Activated CD4-positive, alpha-beta T cell treated with anti-CD3 and anti-CD28 coated beads for 4 hours (primary cell): Measurements from ENCODE around the gene VDAC1.
"Not testable (repeated sequence)": the region's sequence is repeated elsewhere in the genome, so short reads cannot be mapped to it uniquely, and the experiment has no call there.

Experiments
- DNase-seq, 2 donors: peaks; one replicate each; pipeline ENCODE4 v3.0.0-alpha.2; 2020

VDAC1 gene, protein sequence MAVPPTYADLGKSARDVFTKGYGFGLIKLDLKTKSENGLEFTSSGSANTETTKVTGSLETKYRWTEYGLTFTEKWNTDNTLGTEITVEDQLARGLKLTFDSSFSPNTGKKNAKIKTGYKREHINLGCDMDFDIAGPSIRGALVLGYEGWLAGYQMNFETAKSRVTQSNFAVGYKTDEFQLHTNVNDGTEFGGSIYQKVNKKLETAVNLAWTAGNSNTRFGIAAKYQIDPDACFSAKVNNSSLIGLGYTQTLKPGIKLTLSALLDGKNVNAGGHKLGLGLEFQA

GRCh38 chr5:134004626-134005416 is at the start of gene VDAC1:
VDAC1 (minus strand) TSS chr5:134004975; CDS start chr5:133993012, 11,963 bp downstream.
- peak; percentile 73 to 83 for DNase-seq

GRCh38 chr5:134053840-134054338 is 49.1 kb upstream of the VDAC1 start:
- DNase-seq = no peak

GRCh38 chr5:134053314-134053839 is 48.6 kb upstream of the VDAC1 start:
- DNase-seq = no peak

DNA sequence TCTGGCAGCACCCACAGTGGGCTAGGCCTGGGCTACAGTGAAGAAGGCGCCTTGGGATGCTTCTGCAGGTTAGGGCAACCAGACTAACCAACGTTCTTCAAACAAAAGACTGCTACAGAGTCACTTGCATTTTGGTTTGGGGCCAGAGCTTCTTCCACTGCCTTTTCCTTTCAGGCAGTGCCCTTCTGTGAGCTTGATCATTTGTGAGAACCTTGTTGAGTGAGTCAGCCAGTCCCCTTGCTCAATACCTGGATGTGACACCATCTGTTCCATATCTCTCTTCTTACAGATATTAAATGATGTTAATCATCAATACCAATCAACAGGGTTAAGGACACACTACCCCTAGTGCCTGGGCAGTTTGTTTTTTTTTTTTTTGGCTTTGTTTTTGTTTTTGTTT is 46.5 kb upstream of the VDAC1 start:
- no peak for DNase-seq

DNA sequence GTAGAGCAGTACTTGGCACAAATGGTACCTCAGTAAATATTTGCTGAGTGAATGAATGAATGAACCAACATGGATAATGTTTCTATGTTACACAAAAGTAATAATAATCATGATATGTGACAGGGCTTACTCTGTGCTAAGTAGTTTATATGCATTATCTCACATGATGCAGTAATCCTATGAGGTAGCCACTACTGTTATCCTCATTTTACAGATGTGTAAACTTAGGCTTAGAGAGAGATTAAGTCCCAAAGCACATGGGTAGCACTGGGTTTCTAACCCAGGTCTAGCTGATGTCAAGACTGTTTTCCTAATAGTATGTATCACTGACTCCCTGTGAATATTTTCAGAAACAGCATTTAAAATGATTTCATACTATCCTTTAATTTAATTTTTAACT is 44.1 kb upstream of the VDAC1 start:
- no peak for DNase-seq

GRCh38 chr5:134047687-134048056 is 42.9 kb upstream of the VDAC1 start:
- no peak for DNase-seq

GRCh38 chr5:134046801-134047686 is 42.3 kb upstream of the VDAC1 start:
- no peak for DNase-seq

DNA sequence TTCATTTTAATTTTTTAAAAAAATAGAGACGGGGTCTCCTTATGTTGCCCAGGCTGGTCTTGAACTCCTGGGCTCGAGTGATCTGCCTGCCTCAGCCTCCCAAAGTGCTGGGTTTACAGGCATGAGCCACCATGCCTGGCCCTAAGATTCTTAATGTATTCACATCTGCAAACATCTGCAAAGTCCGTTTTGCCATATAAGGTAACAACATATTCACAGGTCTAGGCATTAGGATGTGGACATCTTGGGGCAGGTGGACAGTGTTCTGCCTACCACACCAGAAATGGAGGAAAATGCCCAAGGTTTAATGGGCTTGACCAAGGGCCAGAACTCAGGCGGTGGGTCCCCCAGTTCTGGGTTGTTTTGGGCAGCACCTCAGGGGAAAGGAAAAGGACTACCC is 41.6 kb upstream of the VDAC1 start:
- DNase-seq = no peak

- no peak for DNase-seq
Observed at GRCh38 chr5:134043793-134044792, 39.3 kb upstream of the VDAC1 start.

DNA sequence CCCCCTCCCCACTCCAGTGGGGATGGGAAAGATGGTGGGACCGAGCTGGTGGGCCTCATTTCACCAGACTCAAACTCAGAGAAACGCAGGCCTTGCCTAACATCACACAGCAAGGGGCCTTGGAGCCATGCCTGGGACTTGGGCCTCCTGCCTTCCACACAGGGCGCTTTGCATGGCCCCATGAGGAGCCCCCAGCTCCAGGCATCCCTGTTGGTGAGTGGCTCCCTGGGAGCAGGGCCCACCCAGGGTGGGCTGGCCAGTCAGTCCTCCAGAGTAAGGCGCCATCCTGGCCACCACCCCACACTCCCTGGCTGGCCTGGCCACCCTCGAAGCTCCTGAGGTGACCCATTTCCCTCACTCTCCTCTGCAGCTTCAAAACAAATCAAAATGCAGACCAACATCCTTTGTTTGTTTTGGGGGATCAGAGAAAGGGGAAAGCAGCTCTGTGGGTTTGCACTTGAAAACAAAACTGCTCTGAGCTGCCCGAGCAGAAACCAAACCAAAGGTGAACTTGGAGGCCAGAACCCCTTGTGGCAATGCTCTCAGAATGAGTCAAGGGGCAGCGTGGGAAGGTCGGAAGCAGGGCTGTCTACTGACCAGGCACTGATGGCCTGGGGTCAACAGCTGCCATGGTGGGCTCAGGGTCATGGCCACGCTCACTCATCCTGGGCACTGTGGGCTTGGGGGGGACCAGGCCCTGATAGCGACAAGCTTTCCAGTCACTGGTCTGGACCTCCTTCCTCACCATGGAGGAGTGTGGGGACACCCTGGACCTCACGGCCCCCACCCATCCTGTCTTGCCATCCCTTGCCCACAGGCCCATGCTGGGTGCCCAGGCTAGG is 37.0 kb upstream of the VDAC1 start:
- DNase-seq = no peak

- no peak for DNase-seq
Observed at GRCh38 chr5:134038138-134038537, 33.4 kb upstream of the VDAC1 start.

DNA sequence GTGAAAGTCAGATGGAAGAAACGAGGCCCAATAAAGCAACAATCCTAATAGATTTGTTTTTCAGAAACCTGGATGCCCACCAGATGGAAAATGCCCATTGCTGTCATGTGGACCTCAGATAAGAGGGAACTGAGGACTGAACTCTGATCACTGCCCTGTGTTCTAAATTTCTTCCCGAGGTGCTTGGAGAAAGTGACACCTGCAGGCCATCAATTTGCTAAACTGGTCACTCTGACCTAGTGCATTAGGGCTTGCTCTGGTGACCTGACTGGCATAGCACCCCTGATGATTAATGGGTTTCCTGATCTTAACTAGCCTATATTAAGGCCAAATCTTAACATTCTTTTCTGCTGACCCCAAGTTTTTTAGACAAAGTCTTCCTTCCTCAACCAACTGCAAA is 32.4 kb upstream of the VDAC1 start:
- no peak for DNase-seq

DNA sequence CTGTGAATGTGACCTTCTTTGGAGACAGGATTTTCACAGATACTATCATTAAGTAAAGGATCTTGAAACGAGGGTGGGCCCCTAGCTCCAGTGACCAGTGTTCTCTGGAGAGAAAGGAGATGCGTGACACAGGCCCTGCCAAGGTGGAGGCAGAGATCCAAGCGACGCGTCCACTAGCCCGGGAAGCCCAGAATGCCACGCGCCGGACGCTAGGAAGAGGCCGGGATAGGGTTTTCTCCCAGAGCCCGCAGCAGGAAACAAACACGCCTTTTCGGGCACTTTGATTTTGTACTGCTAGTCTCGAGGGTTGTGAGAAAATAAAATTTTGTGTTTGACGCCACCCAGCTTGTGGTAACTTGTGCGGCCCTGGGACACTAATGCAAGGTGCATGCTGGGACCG is 29.6 kb upstream of the VDAC1 start:
- no peak for DNase-seq

- not testable (repeated sequence) for DNase-seq
Observed at GRCh38 chr5:134030303-134030964, 25.7 kb upstream of the VDAC1 start.

DNA sequence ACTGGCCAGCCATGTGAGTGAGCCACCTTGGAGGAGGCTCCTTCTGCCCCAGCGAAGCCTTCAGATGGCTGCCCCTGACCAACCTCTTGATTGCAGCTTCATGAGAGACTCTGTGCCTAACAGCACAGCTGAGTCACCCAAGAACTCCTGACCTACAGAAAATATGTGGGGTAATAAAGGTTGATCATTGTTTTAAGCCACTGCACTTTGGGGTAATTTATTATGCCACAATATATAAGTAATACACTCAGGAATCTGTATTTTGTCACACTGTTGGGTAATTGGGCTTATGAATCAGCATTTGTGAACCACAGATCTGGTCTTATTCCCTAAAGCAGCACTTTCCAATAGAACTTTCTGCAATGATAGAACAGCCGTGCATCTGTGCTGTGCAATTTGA is 24.4 kb upstream of the VDAC1 start:
- no peak for DNase-seq

DNA sequence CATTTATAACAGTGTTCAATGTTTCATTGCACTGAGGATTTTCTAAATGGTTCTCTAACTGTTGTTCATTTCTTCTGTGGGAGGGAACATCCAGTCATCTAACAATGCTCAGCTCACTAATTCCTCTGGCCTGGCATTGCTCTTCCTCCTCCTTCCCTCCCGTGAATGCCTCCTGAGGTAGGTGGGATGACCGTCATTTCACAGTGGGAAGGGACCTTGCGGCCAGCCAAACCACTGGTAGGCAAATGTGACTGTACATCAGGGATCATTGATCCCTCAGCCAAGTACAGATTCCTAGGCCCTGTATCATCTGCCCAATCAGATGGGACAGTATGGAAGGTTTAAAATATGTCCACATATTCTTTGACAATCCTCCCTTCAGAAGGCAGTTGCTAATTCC is 23.7 kb upstream of the VDAC1 start:
- no peak for DNase-seq

DNA sequence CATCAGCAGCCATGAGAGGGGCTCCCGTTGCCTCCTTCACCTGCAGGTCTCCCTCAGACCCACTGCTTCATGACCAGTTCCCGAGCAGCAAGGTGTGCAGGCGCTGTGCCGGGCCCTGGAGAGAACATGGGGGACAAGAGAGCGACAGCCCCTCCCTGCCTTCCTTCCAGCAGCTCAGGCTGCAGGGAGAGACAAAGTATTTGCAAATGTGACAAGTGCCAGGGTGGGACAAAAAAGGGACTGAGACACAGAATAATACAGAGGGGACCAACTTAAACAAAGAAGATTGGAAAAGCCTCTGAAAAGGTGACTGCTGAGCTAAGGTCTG is 22.5 kb upstream of the VDAC1 start:
- no peak for DNase-seq

GRCh38 chr5:134026521-134027287 is 21.9 kb upstream of the VDAC1 start:
- peak; percentile 55 to 57 for DNase-seq

DNA sequence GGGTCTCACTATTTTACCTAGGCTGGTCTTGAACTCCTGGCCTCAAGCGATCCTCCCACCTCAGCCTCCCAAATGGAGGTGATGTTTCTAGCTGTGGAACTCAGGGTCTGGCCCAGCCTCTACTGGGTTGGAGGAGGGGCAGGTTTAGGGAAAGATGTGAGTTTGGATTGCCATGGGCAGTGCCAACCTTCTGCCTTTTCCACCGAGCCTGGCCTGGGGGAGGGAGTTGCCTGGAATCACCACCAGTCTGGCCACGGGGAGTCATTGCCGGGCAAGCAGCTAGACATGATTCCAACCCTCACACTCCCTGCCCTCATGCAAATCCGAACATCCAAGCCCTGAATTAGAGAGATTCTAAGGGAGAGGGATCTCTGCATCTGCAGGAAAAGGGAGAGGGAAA is 21.0 kb upstream of the VDAC1 start:
- DNase-seq = no peak

DNA sequence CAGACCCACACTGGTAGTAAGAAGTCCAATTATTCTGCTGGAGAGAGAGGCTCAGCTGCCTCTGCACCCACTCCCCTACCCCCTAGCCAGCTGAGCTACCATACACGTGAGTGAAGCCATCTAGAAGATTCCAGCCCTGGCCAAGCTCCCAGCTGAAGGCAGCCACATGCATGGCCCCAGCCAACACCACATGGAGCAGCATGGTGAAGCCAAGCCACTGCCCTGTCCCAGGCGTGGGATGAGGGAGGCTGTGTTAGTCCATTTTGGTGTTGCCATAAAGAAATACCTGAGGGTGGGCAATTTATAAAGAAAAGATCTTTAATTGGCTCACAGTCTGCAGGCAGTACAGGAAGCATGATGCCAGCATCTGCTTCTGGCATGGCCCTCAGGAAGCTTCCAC is 20.0 kb upstream of the VDAC1 start:
- no peak for DNase-seq
